NCI-H510A treated with DMSO at 0.1 percent for 48 hours (cell line): ENCODE data around the gene SGTB.
"Not testable (repeated sequence)": the region's sequence is repeated elsewhere in the genome, so short reads cannot be mapped to it uniquely, and the experiment has no call there.

ENCODE experiments used
- DNase-seq: peaks from one replicate; lab custom pipeline; 2025; lab: John Stamatoyannopoulos, UW

The SGTB gene

DNA sequence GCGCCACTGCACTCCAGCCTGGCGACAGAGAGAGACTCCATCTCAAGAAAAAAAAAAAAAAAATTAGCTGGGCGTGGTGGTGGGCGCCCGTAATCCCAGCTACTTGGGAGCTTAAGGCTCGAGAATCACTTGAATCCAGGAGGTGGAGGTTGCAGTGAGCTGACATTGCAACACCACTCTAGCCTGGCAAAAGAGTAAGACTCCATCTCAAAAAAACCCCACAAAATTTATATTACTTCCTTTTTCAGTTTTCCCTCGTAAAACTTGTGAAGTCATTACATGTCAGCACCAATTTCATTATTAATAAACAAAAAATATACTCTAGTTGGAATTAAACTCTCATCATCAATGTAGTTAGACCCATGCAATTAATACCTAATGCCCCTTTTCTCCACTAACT, 53.2 kb downstream of the SGTB start:
- no peak for DNase-seq

DNA sequence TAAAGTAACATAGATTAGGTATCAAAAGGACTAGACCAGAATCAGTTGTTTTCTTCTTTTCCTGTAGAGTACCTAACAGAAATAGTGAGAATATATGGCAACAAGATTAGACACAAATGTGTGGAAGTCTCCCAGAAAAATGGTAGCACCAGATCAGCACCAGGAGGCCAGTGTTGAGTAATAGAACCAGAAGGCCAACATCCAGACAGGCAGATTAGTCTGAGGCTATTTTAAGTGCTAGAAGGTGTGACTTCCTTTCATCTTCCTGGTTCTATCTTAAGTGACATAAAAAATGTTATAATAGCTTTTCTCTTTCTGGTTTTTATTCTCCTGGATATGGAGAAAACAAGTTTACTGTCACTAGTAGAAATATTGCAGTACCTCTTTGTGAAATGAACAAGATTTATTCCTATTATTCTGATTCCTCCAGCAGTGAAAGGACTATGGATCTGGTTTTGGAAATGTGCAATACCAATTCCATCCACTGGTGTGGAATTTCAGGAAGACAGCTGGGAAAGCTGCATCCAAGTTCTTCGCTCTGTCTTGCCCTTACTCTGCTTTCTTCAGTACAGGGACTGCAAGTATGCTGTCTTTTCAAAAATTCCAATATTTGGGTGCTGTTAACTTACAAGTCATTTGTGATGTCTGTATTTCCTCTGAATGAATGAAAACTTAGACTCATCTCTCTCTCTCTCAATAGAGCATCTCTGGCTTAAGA, 57.9 kb downstream of the SGTB start:
- no peak for DNase-seq

- DNase-seq, result no peak
Measured at GRCh38 chr5:65654713-65655112, 67.2 kb downstream of the SGTB start.

DNA sequence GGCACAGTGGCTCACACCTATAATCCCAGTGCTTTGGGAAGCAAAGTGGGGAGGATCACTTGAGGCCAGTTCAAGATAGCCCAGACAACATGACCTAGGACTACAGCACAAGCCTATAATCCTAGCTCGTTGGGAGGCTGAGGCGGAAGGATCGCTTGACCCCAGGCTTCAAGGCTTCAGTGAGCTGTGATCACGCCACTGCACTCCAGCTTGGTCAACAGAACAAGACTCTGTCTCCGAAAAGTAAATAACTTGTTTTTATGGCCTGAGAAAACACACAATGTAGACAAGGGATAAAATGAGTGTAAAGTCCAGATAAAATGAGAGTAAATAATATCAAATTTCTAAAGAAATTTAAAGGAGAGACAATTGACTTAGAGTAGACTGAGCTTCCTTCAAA, 70.8 kb downstream of the SGTB start:
- no peak for DNase-seq

GRCh38 chr5:65647941-65648340, 74.0 kb downstream of the SGTB start:
- DNase-seq, result no peak

DNA sequence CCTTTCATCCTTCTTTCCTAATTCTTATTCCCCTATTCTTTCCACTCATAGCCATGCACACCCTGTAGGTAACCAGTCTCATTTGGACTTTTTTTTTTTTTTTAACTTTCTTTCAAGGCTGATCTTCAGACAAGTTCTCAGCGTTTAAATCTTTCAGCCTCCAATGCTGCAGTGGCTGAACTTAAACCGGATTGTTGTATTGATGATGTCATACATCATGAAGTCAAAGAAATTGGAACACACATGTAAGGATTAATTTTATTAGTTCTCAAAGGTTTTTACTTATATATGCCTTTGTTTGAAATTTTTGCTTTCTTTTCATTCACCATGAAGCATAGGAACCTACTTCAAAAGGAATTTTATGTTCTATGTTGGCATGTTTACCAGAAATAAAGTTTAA, 75.0 kb downstream of the SGTB start:
- no peak for DNase-seq

- no peak for DNase-seq
Measured at GRCh38 chr5:65640240-65640639, 81.7 kb downstream of the SGTB start.

- no peak for DNase-seq
Measured at GRCh38 chr5:65630981-65631380, 90.9 kb downstream of the SGTB start.

GRCh38 chr5:65625743-65626142, 96.2 kb downstream of the SGTB start:
- DNase-seq, result no peak

DNA sequence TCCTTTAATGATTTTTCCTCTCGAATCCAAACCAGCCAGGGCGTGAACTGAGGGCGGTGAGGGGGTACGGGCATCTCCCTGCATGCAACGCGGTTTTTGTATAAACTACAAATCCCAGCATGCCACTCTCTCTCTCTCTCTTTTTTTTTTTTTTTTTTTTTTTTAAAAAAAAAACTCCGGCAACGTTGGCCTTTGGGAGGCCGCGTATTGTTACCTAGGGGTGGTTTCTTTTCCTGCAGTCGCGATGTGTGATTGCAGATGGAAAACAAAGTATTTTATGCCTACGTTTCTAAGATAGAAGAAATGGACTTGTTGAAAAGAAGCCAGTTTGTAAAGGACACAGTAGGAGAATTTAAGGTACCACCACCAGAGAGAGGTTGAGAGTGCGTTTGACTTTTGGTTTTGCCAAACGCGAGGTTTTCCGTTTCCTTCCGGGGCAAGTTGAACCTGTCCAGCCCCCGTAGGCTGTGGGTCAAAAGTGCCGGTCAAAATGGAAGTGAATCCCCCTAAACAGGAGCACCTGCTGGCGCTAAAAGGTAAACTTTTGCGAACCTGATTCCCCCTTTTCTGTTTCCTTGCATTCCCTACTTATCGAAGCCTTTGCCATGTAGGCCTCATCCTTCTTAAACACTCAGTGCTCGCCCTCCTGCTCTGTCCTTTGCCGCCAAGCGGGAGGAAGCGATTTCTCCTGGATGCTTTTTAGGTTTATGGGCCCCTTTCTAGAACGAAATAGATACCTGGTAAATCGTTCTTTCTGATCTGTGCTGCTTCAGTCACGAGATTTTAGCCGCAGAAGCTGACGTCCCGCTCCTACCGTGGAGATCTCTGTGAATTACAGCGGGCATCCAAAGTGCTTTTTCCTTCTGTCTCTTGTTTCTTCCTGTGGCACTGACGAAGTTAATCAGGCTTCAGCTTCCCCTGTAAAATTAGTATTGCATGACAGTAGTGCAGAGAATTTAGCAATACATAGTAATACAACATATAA, 97.0 kb downstream of the SGTB start, which contains the start of the genes SHLD3 and TRAPPC13:
Gene SHLD3 (plus strand): TSS at position 457 of the 985 bp plus-strand sequence. CDS start 4,561 bp downstream, outside the sequence.
Gene TRAPPC13 (plus strand): TSS at position 457 of the 985 bp plus-strand sequence. CDS start 34 bp downstream, at position 491.
- peak; percentile 81 for DNase-seq

GRCh38 chr5:65624025-65624570, 97.8 kb downstream of the SGTB start, which contains the start of gene TRIM23:
TSS of gene TRIM23 (minus strand) at chr5:65624333. CDS start at chr5:65624274, 59 bp downstream.
- DNase-seq, result peak; percentile 87

GRCh38 chr5:65623482-65623881, 98.4 kb downstream of the SGTB start:
- DNase-seq, result no peak

- not testable (repeated sequence) for DNase-seq
Measured at GRCh38 chr5:65621961-65622360, 99.9 kb downstream of the SGTB start.

DNA sequence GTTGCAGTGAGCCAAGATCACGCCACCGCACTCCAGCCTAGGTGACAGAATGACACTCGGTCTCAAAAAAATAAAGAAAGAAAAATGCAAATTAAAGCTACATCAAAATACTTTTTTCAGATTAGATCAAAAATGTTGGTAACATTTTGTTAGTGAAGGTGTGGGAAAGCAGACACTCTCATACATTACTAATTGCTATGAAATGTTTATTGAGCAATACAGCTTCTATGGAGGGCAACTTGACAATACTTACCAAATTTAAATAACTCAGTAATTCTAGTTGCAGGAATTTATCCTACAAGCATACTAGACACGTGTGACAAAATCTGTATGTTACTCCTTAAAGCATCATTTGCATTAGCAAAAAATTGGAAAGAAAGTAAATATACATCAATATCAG, 101.9 kb downstream of the SGTB start:
- DNase-seq, result no peak
